GM15510 (cell line): ENCODE data around the gene C3.

Experiments
- POLR2A ChIP-seq: IDR thresholded peaks from 3 replicates; pipeline ENCODE4 v1.6.1; 2011; ENCODE audit warnings: borderline replicate concordance; ENCODE audit not compliant: insufficient read length; ENCODE audit errors: extremely low read depth

C3 gene

GRCh38 chr19:6752256-6753177, 32.1 kb upstream of the C3 start:
- TF ChIP-seq POLR2A, result no peak

- no peak for TF ChIP-seq POLR2A
These were observed 30.7 kb upstream of the C3 start for GRCh38 chr19:6751189-6751588.

- TF ChIP-seq POLR2A, result no peak
These were observed 29.6 kb upstream of the C3 start for GRCh38 chr19:6750062-6750461.

- no peak for TF ChIP-seq POLR2A
These were observed 25.5 kb upstream of the C3 start for GRCh38 chr19:6745965-6746364.

GRCh38 chr19:6744381-6745301, 24.2 kb upstream of the C3 start:
- no peak for TF ChIP-seq POLR2A

- TF ChIP-seq POLR2A, result no peak
These were observed 23.4 kb upstream of the C3 start for GRCh38 chr19:6743714-6744380.

GRCh38 chr19:6743066-6743465, 22.6 kb upstream of the C3 start:
- TF ChIP-seq POLR2A, result no peak

- TF ChIP-seq POLR2A, result no peak
These were observed 20.3 kb upstream of the C3 start for GRCh38 chr19:6740589-6741343.

- no peak for TF ChIP-seq POLR2A
These were observed 19.6 kb upstream of the C3 start for GRCh38 chr19:6739883-6740588.

GRCh38 chr19:6739390-6739882, 19.0 kb upstream of the C3 start, which contains the start of gene TRIP10:
Gene TRIP10, plus strand, starts transcription at chr19:6739680. Its CDS starts 82 bp downstream, at chr19:6739762.
- no peak for TF ChIP-seq POLR2A

- TF ChIP-seq POLR2A, result no peak
These were observed 18.4 kb upstream of the C3 start for GRCh38 chr19:6738787-6739389.

- TF ChIP-seq POLR2A, result no peak
These were observed 17.7 kb upstream of the C3 start for GRCh38 chr19:6737873-6738786.
